Bladder microvascular endothelial cell (primary cell): ENCODE measurements around the gene LMO7. TPM values are rescaled to one million over a fixed set of nuclear protein-coding genes. Genes with fewer than 3 reads are reported as not detected.

Experiments used
- total RNA-seq: library from RNA; depleted of rRNA; stranded (reverse); fragments of >200 nt; gene quantifications from 2 replicates; pipeline ENCODE4 v1.2.3, GENCODE V29; 2014

The LMO7 gene
- 10.7 and 119 TPM in 2 replicates for total RNA-seq

GRCh38 chr13:75635828-75636435, at the start of gene LMO7:
Gene LMO7 (plus strand): TSS chr13:75636330. CDS start chr13:75636658, 328 bp downstream.

Other genes starting within 250 kb of the LMO7 start
- 87.3 and 148 TPM in 2 replicates for gene TBC1D4, start 154.2 kb upstream of the LMO7 start, total RNA-seq
- 22.3 and 56.2 TPM in 2 replicates for gene COMMD6, start 98.5 kb upstream of the LMO7 start, total RNA-seq
- 23.3 and 32.9 TPM in 2 replicates for gene UCHL3, start 86.5 kb upstream of the LMO7 start, total RNA-seq